Ovary (tissue), 9 donors: ENCODE data around the gene CDKL4. TPM values are rescaled to one million over a fixed set of nuclear protein-coding genes. Genes with fewer than 3 reads are reported as not detected.

ENCODE experiments used
- DNase-seq, 5 donors: peaks; one replicate each; pipeline ENCODE4 v3.0.0-alpha.2; 2019 to 2020
- H3K27ac ChIP-seq, 2 donors: fragments of 200-600 bp; one replicate each; pipeline versions ENCODE4 v1.5.1 to v1.8.0; 2019 to 2022
- H3K27me3 ChIP-seq: fragments of 200-600 bp; one replicate; pipeline ENCODE4 v1.8.0; 2022
- H3K36me3 ChIP-seq: fragments of 200-600 bp; sonication (generic); one replicate; pipeline ENCODE4 v1.5.1; 2019
- H3K4me1 ChIP-seq: one replicate; pipeline ENCODE4 v1.8.1; 2013; ENCODE audit warnings: mild to moderate bottlenecking, moderate library complexity; ENCODE audit not compliant: insufficient read depth
- H3K4me3 ChIP-seq: fragments of 200-600 bp; sonication (generic); one replicate; pipeline ENCODE4 v1.5.1; 2017
- H3K9me3 ChIP-seq, 2 donors: fragments of 200-600 bp in 1 of 2; sonication (generic) in 1 of 2; one replicate each; pipeline versions ENCODE4 v1.5.1 to v1.8.1; 2013 to 2019; ENCODE audit warnings: mild to moderate bottlenecking in 1 of 2, moderate library complexity in 1 of 2
- CTCF ChIP-seq, 3 donors: fragments of 450-650 bp in 2 of 3; fragments of 200-600 bp in 1 of 3; IDR thresholded peaks; one replicate each; pipeline versions ENCODE4 v1.5.1 to v1.8.0; 2016 to 2022; ENCODE audit warnings: antibody characterized with exemption in 3 of 3, mild to moderate bottlenecking in 1 of 3
- EP300 ChIP-seq: sonication (generic); formaldehyde crosslinking; IDR thresholded peaks from one replicate; pipeline ENCODE4 v1.6.1; 2017; ENCODE audit warnings: antibody characterized with exemption
- POLR2A ChIP-seq: fragments of 450-650 bp; IDR thresholded peaks from one replicate; pipeline ENCODE4 v1.6.1; 2017; ENCODE audit warnings: antibody characterized with exemption, mild to moderate bottlenecking, moderate library complexity
- WGBS, 3 donors: extraction: QIAGEN DNeasy Blood & Tissue Kit in 1 of 3; methylation state at CpG; one replicate each; pipeline versions ENCODE4 v1.1.5 to v1.1.7; 2013 to 2017; 5-methylcytosine and 5-hydroxymethylcytosine counted together
- intact Hi-C, 4 donors: fragments of 100-400 bp; cut with DNase I; formaldehyde crosslinking; loops; one replicate each; pipeline versions ENCODE4 v1.11.0 to v1.15.1; 2022 to 2023
- polyA plus RNA-seq, 2 donors: library from polyadenylated mRNA; stranded (reverse); fragments of 200-250 nt in 1 of 2; fragments of 350-450 nt in 1 of 2; fragmentation: Illumina TruSeq in 1 of 2; extraction: RNeasy Lipid Tissue Mini Kit (QIAGEN cat#74804) in 1 of 2; gene quantifications; one replicate each; pipeline ENCODE4 v1.2.3, GENCODE V29; 2013 to 2014
- total RNA-seq, 7 donors: library from RNA; depleted of rRNA in 2 of 7; stranded (reverse); fragments of >200 nt in 2 of 7; fragmentation: NEBNext Ultra II Directional in 3 of 7; extraction: Animal tissue kit (Norgen Biotek cat#: 25700) in 3 of 7; gene quantifications; one replicate each; pipeline versions ENCODE4 v1.1.0 to v1.2.4, GENCODE V29; 2016 to 2023
- donor health status: DM: no; HTN: no; CAD: no; lungs with moderate emphysema.
- donor health status: DM: no; HTN: no; CAD: no.
- donor health status: Bipolar disorder and iron deficiency.
- donor health status: DM: yes; HTN: yes; CAD: no.
- donor health status: DM: no; HTN: no; CAD: no.
- donor health status: DM: yes; HTN: yes; CAD: no.

The CDKL4 gene
- total and polyA plus RNA-seq, 9 donors, result 0.12 to 2.7 (median 1.1) TPM; not detected in 1

DNA sequence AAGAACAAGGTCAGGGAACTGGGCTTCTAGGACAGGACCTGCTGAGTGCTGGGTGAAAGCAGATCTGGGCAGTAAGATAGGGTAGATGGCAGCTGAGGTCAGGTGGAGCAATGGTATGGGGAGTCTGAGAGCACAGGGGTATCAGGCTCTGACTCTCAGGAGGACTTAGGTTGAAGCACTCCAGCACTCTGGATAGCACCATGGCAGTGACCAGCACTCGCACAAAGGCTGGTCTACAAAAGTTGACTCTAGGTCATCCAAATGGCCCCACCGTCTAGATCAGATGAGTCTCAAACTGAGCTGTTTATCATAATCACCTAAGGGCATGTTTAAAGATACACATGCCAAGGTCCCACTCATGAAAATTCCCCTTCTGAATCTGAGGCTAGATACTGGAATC lies 60.1 kb downstream of the CDKL4 start:
- Histone ChIP-seq H3K4me3 (no peak overlapping the region), H3K36me3 (no peaks in the 10 kb centered on the region), H3K27ac (no peak overlapping the region), H3K9me3 (no peaks in the 10 kb centered on the region), H3K4me1 (no peaks in the 10 kb centered on the region), H3K27me3 (no peaks in the 10 kb centered on the region)
- DNase-seq, result no peak
- WGBS, 3 donors, result 91 to 97% (median 92%) methylated on average over 2 of the region's 2 CpGs
- intact Hi-C loops, result no loop called here
- no peak for TF ChIP-seq CTCF (IDR thresholded peaks at IDR 0.05)
- TF ChIP-seq POLR2A, result no peak
- no peak for TF ChIP-seq EP300

- 38 to 58% (median 40%) methylated on average over 2 of the region's 2 CpGs for WGBS, 3 donors
- Histone ChIP-seq H3K9me3 (no peaks in the 10 kb centered on the region), H3K4me1 (no peaks in the 10 kb centered on the region), H3K27ac (no peak overlapping the region), H3K27me3 (no peaks in the 10 kb centered on the region), H3K36me3 (no peaks in the 10 kb centered on the region), H3K4me3 (no peak overlapping the region)
- TF ChIP-seq EP300 (no peak), POLR2A (no peak), CTCF (IDR thresholded peaks at IDR 0.05) (no peak)
- DNase-seq, result no peak
- intact Hi-C loops, result no loop called here
Measured at GRCh38 chr2:39181297-39181696, 62.5 kb downstream of the CDKL4 start.

- Histone ChIP-seq H3K27me3 (no peaks in the 10 kb centered on the region), H3K27ac (no peak overlapping the region), H3K4me1 (no peaks in the 10 kb centered on the region), H3K4me3 (no peak overlapping the region), H3K9me3 (no peaks in the 10 kb centered on the region), H3K36me3 (no peaks in the 10 kb centered on the region)
- 83 to 86% (median 86%) methylated on average over 12 of the region's 12 CpGs for WGBS, 3 donors
- intact Hi-C loops, result no loop called here
- no peak for TF ChIP-seq POLR2A
- TF ChIP-seq CTCF (IDR thresholded peaks at IDR 0.05), result no peak
- no peak for TF ChIP-seq EP300
- no peak for DNase-seq
Measured at GRCh38 chr2:39179974-39180960, 63.5 kb downstream of the CDKL4 start.

DNA sequence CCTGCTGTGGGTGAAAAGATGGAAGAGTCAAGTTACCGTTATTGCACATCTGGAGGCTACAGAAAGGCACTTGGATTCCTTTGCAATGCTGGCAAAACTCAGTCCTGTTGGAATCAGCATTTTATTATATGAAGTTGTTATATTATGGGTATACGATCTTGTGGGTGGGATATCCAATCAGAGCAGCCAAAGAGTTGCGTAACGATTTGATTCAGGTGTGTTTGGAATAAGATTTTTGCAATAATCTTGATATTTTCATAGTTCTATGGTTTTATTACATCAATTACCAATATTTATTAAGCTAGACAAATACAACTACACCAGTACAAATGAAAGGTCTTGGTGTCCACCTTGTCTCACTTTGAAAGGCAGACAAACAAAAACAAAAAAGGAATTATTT lies 65.0 kb downstream of the CDKL4 start:
- H3K27me3 ChIP-seq, result no peaks in the 10 kb centered on the region
- no peaks in the 10 kb centered on the region for H3K36me3 ChIP-seq
- no peaks in the 10 kb centered on the region for H3K9me3 ChIP-seq
- no peak overlapping the region for H3K27ac ChIP-seq
- no peak for DNase-seq
- no peaks in the 10 kb centered on the region for H3K4me1 ChIP-seq
- 90 to 92% (median 91%) methylated on average over 4 of the region's 4 CpGs for WGBS, 3 donors
- TF ChIP-seq EP300 (no peak), POLR2A (no peak), CTCF (IDR thresholded peaks at IDR 0.05) (no peak)
- no peak overlapping the region for H3K4me3 ChIP-seq
- intact Hi-C loops, result no loop called here
